CD14-positive monocyte (primary cell): ENCODE data around the gene PEX10. TPM values are rescaled to one million over a fixed set of nuclear protein-coding genes. Genes with fewer than 3 reads are reported as not detected.

ENCODE experiments used
- DNase-seq, 3 donors: peaks; one replicate each; pipeline ENCODE4 v3.0.0-alpha.2; 2011 to 2022
- H2AFZ ChIP-seq: 2 replicates; pipeline ENCODE4 v1.6.0; 2012; ENCODE audit warnings: mild to moderate bottlenecking, low read depth, low read length, inconsistent platforms; ENCODE audit not compliant: insufficient read depth, poor library complexity, severe bottlenecking
- H3K27ac ChIP-seq, 2 donors: 1 replicate in 1 of 2; 2 replicates in 1 of 2; pipeline ENCODE4 v1.5.1; 2012 to 2013; ENCODE audit warnings: low read length in 2 of 2, control low read depth in 1 of 2, inconsistent platforms in 1 of 2, low read depth in 1 of 2, mild to moderate bottlenecking in 1 of 2
- H3K27me3 ChIP-seq, 2 donors: one replicate each; pipeline versions ENCODE4 v1.6.0 to v1.6.1; 2011 to 2013; ENCODE audit warnings: low read length in 2 of 2; ENCODE audit not compliant: control insufficient read depth in 2 of 2, insufficient read depth in 2 of 2
- H3K36me3 ChIP-seq, 2 donors: replicated peaks in 1 of 2; 1 replicate in 1 of 2; 2 replicates in 1 of 2; pipeline versions ENCODE4 v1.5.1 to v1.6.1; 2012 to 2013; ENCODE audit warnings: low read length in 2 of 2, control low read depth in 1 of 2, inconsistent platforms in 1 of 2, mild to moderate bottlenecking in 1 of 2; ENCODE audit not compliant: insufficient read depth in 2 of 2, control insufficient read depth in 1 of 2
- H3K4me1 ChIP-seq, 2 donors: 1 replicate in 1 of 2; 2 replicates in 1 of 2; pipeline versions ENCODE4 v1.5.1 to v1.6.1; 2012 to 2013; ENCODE audit warnings: low read length in 2 of 2, control low read depth in 1 of 2, inconsistent platforms in 1 of 2, mild to moderate bottlenecking in 1 of 2, moderate library complexity in 1 of 2; ENCODE audit not compliant: insufficient read depth in 2 of 2, control insufficient read depth in 1 of 2
- H3K4me2 ChIP-seq: replicated peaks from 2 replicates; pipeline ENCODE3; 2012; ENCODE audit warnings: low read length, moderate library complexity, mild to moderate bottlenecking; ENCODE audit not compliant: poor library complexity, severe bottlenecking; ENCODE audit errors: extremely low read depth
- H3K4me3 ChIP-seq, 3 experiments: fragments of 200-600 bp in 1 of 3; sonication (generic) in 1 of 3; replicated peaks in 1 of 3; 1 replicate in 2 of 3; 2 replicates in 1 of 3; pipeline ENCODE4 v1.5.1; 2011 to 2013; ENCODE audit warnings: low read length in 3 of 3, mild to moderate bottlenecking in 3 of 3, control low read depth in 2 of 3, low read depth in 2 of 3, inconsistent platforms in 1 of 3, moderate library complexity in 1 of 3
- H3K79me2 ChIP-seq: 2 replicates; pipeline ENCODE4 v1.6.0; 2012; ENCODE audit warnings: mild to moderate bottlenecking, control low read depth, inconsistent platforms, low read length, moderate library complexity; ENCODE audit not compliant: insufficient read depth
- H3K9ac ChIP-seq: 2 replicates; pipeline ENCODE4 v1.6.0; 2017; ENCODE audit warnings: low read length, mild to moderate bottlenecking; ENCODE audit not compliant: insufficient read depth, poor library complexity, severe bottlenecking
- H3K9me3 ChIP-seq, 2 donors: replicated peaks in 1 of 2; 1 replicate in 1 of 2; 2 replicates in 1 of 2; pipeline versions ENCODE4 v1.5.1 to v1.6.1; 2012 to 2013; ENCODE audit warnings: low read length in 2 of 2, control low read depth in 1 of 2; ENCODE audit not compliant: control insufficient read depth in 1 of 2, insufficient read depth in 1 of 2
- H4K20me1 ChIP-seq: 2 replicates; pipeline ENCODE4 v1.6.0; 2012; ENCODE audit warnings: mild to moderate bottlenecking, low read length, control low read depth, moderate library complexity; ENCODE audit not compliant: insufficient read depth
- H3K27ac Mint-ChIP-seq, 7 donors: one replicate each; pipeline ENCODE4 v1.8.0; 2020; ENCODE audit warnings: mild to moderate bottlenecking in 7 of 7, mixed read lengths in 7 of 7, moderate library complexity in 6 of 7, inconsistent platforms in 2 of 7
- H3K27me3 Mint-ChIP-seq, 3 donors: one replicate each; pipeline ENCODE4 v1.8.0; 2021 to 2022; ENCODE audit warnings: low read depth in 3 of 3, mild to moderate bottlenecking in 3 of 3, mixed read lengths in 3 of 3, moderate library complexity in 3 of 3, inconsistent platforms in 1 of 3
- H3K36me3 Mint-ChIP-seq, 2 donors: one replicate each; pipeline ENCODE4 v1.8.0; 2020; ENCODE audit warnings: mixed read lengths in 2 of 2, inconsistent platforms in 1 of 2, mild to moderate bottlenecking in 1 of 2
- H3K4me1 Mint-ChIP-seq: one replicate; pipeline ENCODE4 v1.8.0; 2020; ENCODE audit warnings: mild to moderate bottlenecking, mixed read lengths
- H3K4me3 Mint-ChIP-seq, 2 donors: one replicate each; pipeline ENCODE4 v1.8.0; 2020; ENCODE audit warnings: mild to moderate bottlenecking in 2 of 2, mixed read lengths in 2 of 2, moderate library complexity in 1 of 2
- H3K9me3 Mint-ChIP-seq, 7 donors: one replicate each; pipeline ENCODE4 v1.8.0; 2020 to 2022; ENCODE audit warnings: mixed read lengths in 7 of 7, mild to moderate bottlenecking in 6 of 7, moderate library complexity in 6 of 7, inconsistent platforms in 2 of 7
- WGBS: methylation state at CpG from one replicate; pipeline ENCODE4 v1.1.5; 2013; ENCODE audit warnings: missing lambda C conversion rate; ENCODE audit not compliant: insufficient coverage; 5-methylcytosine and 5-hydroxymethylcytosine counted together
- intact Hi-C, 2 donors: fragments of 100-400 bp; cut with micrococcal nuclease; formaldehyde crosslinking; loops; one replicate each; pipeline versions ENCODE4 v1.15.0 to v1.15.1; 2023
- polyA plus RNA-seq, 3 donors: library from polyadenylated mRNA; depleted of rRNA in 1 of 3; unstranded in 2 of 3; stranded (reverse) in 1 of 3; fragments of 300-500 nt in 2 of 3; fragments of >200 nt in 1 of 3; fragmentation: Illumina TruSeq in 2 of 3; gene quantifications; 1 replicate in 2 of 3; 2 replicates in 1 of 3; pipeline ENCODE4 v1.2.3, GENCODE V29; 2012 to 2021
- TF ChIP-seq, protein P1 (sequence below): fragments of 200-600 bp; IDR thresholded peaks from one replicate; pipeline ENCODE4 v1.8.0; 2022; ENCODE audit warnings: antibody characterized with exemption, mild to moderate bottlenecking

PEX10 gene
- polyA plus RNA-seq, 3 donors = 7.0 to 10.5 (median 8.2) TPM

DNA sequence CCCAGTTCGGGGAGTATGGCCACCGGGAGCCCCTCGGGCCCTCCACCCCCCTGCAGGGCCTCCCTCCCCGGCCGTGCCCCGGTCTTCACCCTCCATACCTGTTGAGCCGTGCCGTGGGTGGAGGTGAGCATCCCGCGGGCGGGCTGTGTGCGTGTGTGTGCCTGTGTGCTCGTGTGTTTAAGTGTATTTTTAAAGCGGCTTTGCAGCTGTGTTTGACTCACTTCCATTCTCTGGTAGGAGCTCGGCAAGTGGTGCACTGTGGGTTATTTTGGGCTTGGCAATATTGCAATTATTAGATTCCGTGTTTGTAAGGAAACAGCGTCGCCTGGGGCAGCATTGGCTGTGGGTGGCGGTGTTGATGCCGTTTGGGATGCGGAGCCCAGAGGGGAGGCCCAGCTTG, 43.4 kb upstream of the PEX10 start:
- H3K27me3 ChIP-seq = no peaks in the 10 kb centered on the region
- H3K36me3 Mint-ChIP-seq = no peaks in the 10 kb centered on the region
- H3K27me3 Mint-ChIP-seq = peaks cover 0 to 2% (median 0%) of the 10 kb centered on the region in 3 donors
- no peak overlapping the region for H3K4me2 ChIP-seq
- TF ChIP-seq, protein P1, sequence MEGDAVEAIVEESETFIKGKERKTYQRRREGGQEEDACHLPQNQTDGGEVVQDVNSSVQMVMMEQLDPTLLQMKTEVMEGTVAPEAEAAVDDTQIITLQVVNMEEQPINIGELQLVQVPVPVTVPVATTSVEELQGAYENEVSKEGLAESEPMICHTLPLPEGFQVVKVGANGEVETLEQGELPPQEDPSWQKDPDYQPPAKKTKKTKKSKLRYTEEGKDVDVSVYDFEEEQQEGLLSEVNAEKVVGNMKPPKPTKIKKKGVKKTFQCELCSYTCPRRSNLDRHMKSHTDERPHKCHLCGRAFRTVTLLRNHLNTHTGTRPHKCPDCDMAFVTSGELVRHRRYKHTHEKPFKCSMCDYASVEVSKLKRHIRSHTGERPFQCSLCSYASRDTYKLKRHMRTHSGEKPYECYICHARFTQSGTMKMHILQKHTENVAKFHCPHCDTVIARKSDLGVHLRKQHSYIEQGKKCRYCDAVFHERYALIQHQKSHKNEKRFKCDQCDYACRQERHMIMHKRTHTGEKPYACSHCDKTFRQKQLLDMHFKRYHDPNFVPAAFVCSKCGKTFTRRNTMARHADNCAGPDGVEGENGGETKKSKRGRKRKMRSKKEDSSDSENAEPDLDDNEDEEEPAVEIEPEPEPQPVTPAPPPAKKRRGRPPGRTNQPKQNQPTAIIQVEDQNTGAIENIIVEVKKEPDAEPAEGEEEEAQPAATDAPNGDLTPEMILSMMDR = no peak
- no peaks in the 10 kb centered on the region for H3K79me2 ChIP-seq
- no peaks in the 10 kb centered on the region for H3K4me1 ChIP-seq
- H3K4me1 Mint-ChIP-seq = no peaks in the 10 kb centered on the region
- no peaks in the 10 kb centered on the region for H3K9me3 Mint-ChIP-seq
- H3K9ac ChIP-seq = no peak overlapping the region
- DNase-seq = no peak
- H3K4me3 ChIP-seq = no peak overlapping the region
- H3K36me3 ChIP-seq = no peaks in the 10 kb centered on the region
- intact Hi-C loops = no loop called here
- no peaks in the 10 kb centered on the region for H4K20me1 ChIP-seq
- H3K9me3 ChIP-seq = no peaks in the 10 kb centered on the region
- H2AFZ ChIP-seq = no peak overlapping the region
- H3K4me3 Mint-ChIP-seq = no peak overlapping the region
- H3K27ac Mint-ChIP-seq = no peak overlapping the region
- no peak overlapping the region for H3K27ac ChIP-seq
- 84% methylated on average over 16 of the region's 21 CpGs for WGBS

DNA sequence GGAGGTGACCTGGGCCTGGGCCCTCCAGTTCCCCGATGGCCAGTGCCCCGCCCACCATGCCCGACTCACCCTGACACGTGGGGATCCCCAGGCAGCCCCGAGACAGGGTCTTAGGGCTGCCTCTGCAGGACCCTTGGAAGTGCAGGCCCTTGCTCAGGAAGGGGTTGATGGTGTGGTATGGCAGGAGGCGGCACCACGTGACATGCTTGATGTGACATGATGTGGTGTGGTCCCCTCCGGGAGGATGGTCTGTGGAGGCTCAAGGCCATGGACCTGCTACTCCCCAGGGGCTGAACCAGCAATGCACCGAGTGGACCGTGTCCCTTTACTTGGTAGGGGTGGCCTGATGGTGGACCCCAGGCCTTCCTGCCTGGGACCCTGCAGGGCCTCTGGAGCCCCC, 41.9 kb upstream of the PEX10 start:
- no peaks in the 10 kb centered on the region for H3K36me3 Mint-ChIP-seq
- no peak for DNase-seq
- Histone ChIP-seq H4K20me1 (no peaks in the 10 kb centered on the region), H3K27ac (no peak overlapping the region), H3K27me3 (no peaks in the 10 kb centered on the region), H3K36me3 (no peaks in the 10 kb centered on the region), H2AFZ (no peak overlapping the region), H3K4me2 (no peak overlapping the region), H3K4me1 (no peaks in the 10 kb centered on the region), H3K9me3 (no peaks in the 10 kb centered on the region), H3K9ac (no peak overlapping the region), H3K4me3 (no peak overlapping the region), H3K79me2 (no peaks in the 10 kb centered on the region)
- H3K27me3 Mint-ChIP-seq = peaks cover 0 to 2% (median 0%) of the 10 kb centered on the region in 3 donors
- no peak overlapping the region for H3K4me3 Mint-ChIP-seq
- H3K27ac Mint-ChIP-seq = no peak overlapping the region
- no peaks in the 10 kb centered on the region for H3K4me1 Mint-ChIP-seq
- no peaks in the 10 kb centered on the region for H3K9me3 Mint-ChIP-seq
- 95% methylated on average over 10 of the region's 10 CpGs for WGBS
- intact Hi-C loops = no loop called here
- TF ChIP-seq, protein P1 = no peak
